Esophagus squamous epithelium (tissue), 4 donors: ENCODE data around the gene C11orf86.

Experiments used
- CTCF ChIP-seq, 6 experiments: fragments of 450-650 bp in 4 of 6; fragments of 200-600 bp in 2 of 6; sonication (generic) in 2 of 6; IDR thresholded peaks; one replicate each; pipeline ENCODE4 v1.5.1; 2016 to 2019; ENCODE audit warnings: antibody characterized with exemption in 6 of 6, mild to moderate bottlenecking in 4 of 6, moderate library complexity in 4 of 6
- POLR2A ChIP-seq, 4 donors: fragments of 450-650 bp; IDR thresholded peaks; one replicate each; pipeline ENCODE4 v1.6.1; 2017; ENCODE audit warnings: antibody characterized with exemption in 4 of 4, mild to moderate bottlenecking in 4 of 4, moderate library complexity in 3 of 4

GRCh38 chr11:66936311-66936711 is 38.8 kb upstream of the C11orf86 start:
- TF ChIP-seq CTCF (IDR thresholded peaks at IDR 0.05), result no peak
- TF ChIP-seq POLR2A (IDR thresholded peaks at IDR 0.05), result no peak
